ENCODE data around the gene MAPK12. TPM values are rescaled to one million over a fixed set of nuclear protein-coding genes. Genes with fewer than 3 reads are reported as not detected.

MAPK12 gene
- total RNA-seq, result 19.1 TPM

GRCh38 chr22:50261615-50262459 is at the start of gene MAPK12:
Gene MAPK12, minus strand, starts transcription at chr22:50261683. Its CDS starts 174 bp downstream, at chr22:50261509.

GRCh38 chr22:50306753-50307749 is 45.6 kb upstream of the MAPK12 start, which contains the start of gene PLXNB2:
Gene PLXNB2, minus strand, starts transcription at chr22:50307646. Its CDS starts 17,062 bp downstream, at chr22:50290584.

GRCh38 chr22:50269970-50270665 is 8.6 kb upstream of the MAPK12 start, which contains the start of gene MAPK11:
Gene MAPK11, minus strand, starts transcription at chr22:50270380. Its CDS starts 88 bp downstream, at chr22:50270292.

GRCh38 chr22:50250555-50251476 is 10.7 kb downstream of the MAPK12 start, which contains the start of gene HDAC10:
Gene HDAC10, minus strand, starts transcription at chr22:50251265. Its CDS starts 233 bp downstream, at chr22:50251032.

GRCh38 chr22:50244420-50245213 is 16.9 kb downstream of the MAPK12 start, which contains the start of gene TUBGCP6:
Gene TUBGCP6, minus strand, starts transcription at chr22:50245023. Its CDS starts 564 bp downstream, at chr22:50244459.

Other genes starting within 250 kb of the MAPK12 start
- not detected for gene IL17REL, start 248.9 kb downstream of the MAPK12 start, total RNA-seq
- gene TTLL8, start 203.4 kb downstream of the MAPK12 start, total RNA-seq, result not detected
- gene MLC1, start 176.3 kb downstream of the MAPK12 start, total RNA-seq, result 3.0 TPM
- gene MOV10L1, start 171.7 kb downstream of the MAPK12 start, total RNA-seq, result 0.99 TPM
- 0.82 TPM for gene PANX2, start 91.0 kb downstream of the MAPK12 start, total RNA-seq
- 23.7 TPM for gene TRABD, start 75.8 kb downstream of the MAPK12 start, total RNA-seq
- 33.6 TPM for gene SELENOO, start 60.7 kb downstream of the MAPK12 start, total RNA-seq
- 55.9 TPM for gene TUBGCP6, start 16.7 kb downstream of the MAPK12 start, total RNA-seq
- 36.7 TPM for gene HDAC10, start 10.4 kb downstream of the MAPK12 start, total RNA-seq
- gene MAPK11, start 8.7 kb upstream of the MAPK12 start, total RNA-seq, result 6.8 TPM
- gene PLXNB2, start 46.0 kb upstream of the MAPK12 start, total RNA-seq, result 302 TPM
- gene DENND6B, start 65.3 kb upstream of the MAPK12 start, total RNA-seq, result 10.0 TPM
- 58.2 TPM for gene PPP6R2, start 81.6 kb upstream of the MAPK12 start, total RNA-seq
- gene SBF1, start 213.4 kb upstream of the MAPK12 start, total RNA-seq, result 56.7 TPM
- 2.2 TPM for gene ADM2, start 219.9 kb upstream of the MAPK12 start, total RNA-seq
- 5.4 TPM for gene MIOX, start 225.2 kb upstream of the MAPK12 start, total RNA-seq
- gene LMF2, start 246.0 kb upstream of the MAPK12 start, total RNA-seq, result 48.6 TPM
- gene NCAPH2, start 246.5 kb upstream of the MAPK12 start, total RNA-seq, result 36.1 TPM

All from metanephros (tissue), 1 donor.